Activated CD4-positive, alpha-beta T cell treated with anti-CD3 and anti-CD28 coated beads, Interleukin-2, amount 10 ng/mL, durations not matched to agents 24 days and 14 days (primary cell): ENCODE data around the gene DST. TPM values are rescaled to one million over a fixed set of nuclear protein-coding genes. Genes with fewer than 3 reads are reported as not detected.

ENCODE experiments used
- DNase-seq: peaks from one replicate; pipeline ENCODE4 v3.0.0; 2022
- H3K27ac Mint-ChIP-seq: one replicate; pipeline ENCODE4 v1.8.0; 2022; ENCODE audit warnings: mild to moderate bottlenecking, mixed read lengths
- H3K27me3 Mint-ChIP-seq: one replicate; pipeline ENCODE4 v1.8.0; 2022; ENCODE audit warnings: mixed read lengths
- H3K36me3 Mint-ChIP-seq: one replicate; pipeline ENCODE4 v1.8.0; 2022; ENCODE audit warnings: low read depth, mild to moderate bottlenecking, mixed read lengths
- H3K4me1 Mint-ChIP-seq: one replicate; pipeline ENCODE4 v1.8.0; 2021; ENCODE audit warnings: mixed read lengths
- H3K4me3 Mint-ChIP-seq: one replicate; pipeline ENCODE4 v1.8.0; 2022; ENCODE audit warnings: mild to moderate bottlenecking, moderate library complexity, mixed read lengths
- H3K9me3 Mint-ChIP-seq: one replicate; pipeline ENCODE4 v1.8.0; 2021; ENCODE audit warnings: mixed read lengths
- intact Hi-C: fragments of 100-400 bp; cut with micrococcal nuclease; formaldehyde crosslinking; loops from one replicate; pipeline ENCODE4 v1.15.1; 2023
- total RNA-seq: library from RNA; stranded (reverse); gene quantifications from 2 replicates; pipeline ENCODE4 v1.2.3, GENCODE V29; 2022

DST gene
- total RNA-seq, 1 donor from 2014 or later = 8.0 TPM

DNA sequence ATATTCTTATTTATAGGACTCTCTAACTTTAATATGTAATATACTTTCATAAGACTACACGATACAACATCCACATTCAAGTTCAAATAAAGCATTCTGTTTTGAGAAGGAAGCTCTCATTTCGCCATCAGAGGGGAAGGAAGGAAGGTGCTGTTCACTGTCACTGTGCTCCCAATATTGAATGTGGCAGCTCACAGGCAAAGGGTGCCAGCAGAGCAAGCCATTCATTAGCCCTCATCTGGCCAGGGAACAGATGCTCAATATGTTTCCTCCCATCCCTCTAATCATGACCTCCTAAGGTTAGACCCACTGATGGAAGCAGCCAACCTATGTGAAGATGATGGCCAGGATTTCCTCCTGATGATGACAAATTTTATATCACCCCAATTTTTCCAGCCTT, 154.4 kb downstream of the DST start:
- intact Hi-C loops = no loop called here
- Mint-ChIP-seq H3K27me3 (no peaks in the 10 kb centered on the region), H3K4me3 (no peak overlapping the region), H3K36me3 (no peaks in the 10 kb centered on the region), H3K27ac (no peak overlapping the region), H3K4me1 (no peaks in the 10 kb centered on the region), H3K9me3 (no peaks in the 10 kb centered on the region)
- no peak for DNase-seq

- Mint-ChIP-seq H3K36me3 (no peaks in the 10 kb centered on the region), H3K4me3 (no peak overlapping the region), H3K4me1 (no peaks in the 10 kb centered on the region), H3K27me3 (no peaks in the 10 kb centered on the region), H3K27ac (no peak overlapping the region), H3K9me3 (no peaks in the 10 kb centered on the region)
- no peak for DNase-seq
- intact Hi-C loops = no loop called here
Measured at GRCh38 chr6:56486681-56487080, 156.0 kb downstream of the DST start.

DNA sequence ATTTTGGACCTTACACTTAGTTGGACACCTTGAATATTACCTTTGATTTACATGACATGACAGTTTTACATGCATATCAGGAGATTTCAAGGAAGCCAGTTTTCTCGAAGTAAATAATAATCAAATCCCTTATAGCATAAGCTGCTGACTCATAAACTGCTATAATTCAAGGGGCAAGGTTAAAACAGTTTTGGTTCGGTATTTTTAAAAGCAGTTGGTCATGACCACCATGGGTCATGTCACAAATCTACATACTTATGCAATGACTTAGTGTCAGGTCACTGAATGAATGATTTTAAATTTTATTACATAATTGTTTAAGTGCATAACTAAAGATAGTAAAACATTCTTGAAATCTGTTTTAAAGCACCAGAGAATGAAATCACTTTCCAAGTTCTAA, 158.0 kb downstream of the DST start:
- Mint-ChIP-seq H3K4me1 (no peaks in the 10 kb centered on the region), H3K4me3 (no peak overlapping the region), H3K36me3 (no peaks in the 10 kb centered on the region), H3K27me3 (no peaks in the 10 kb centered on the region), H3K27ac (no peak overlapping the region), H3K9me3 (no peaks in the 10 kb centered on the region)
- no peak for DNase-seq
- intact Hi-C loops = no loop called here

DNA sequence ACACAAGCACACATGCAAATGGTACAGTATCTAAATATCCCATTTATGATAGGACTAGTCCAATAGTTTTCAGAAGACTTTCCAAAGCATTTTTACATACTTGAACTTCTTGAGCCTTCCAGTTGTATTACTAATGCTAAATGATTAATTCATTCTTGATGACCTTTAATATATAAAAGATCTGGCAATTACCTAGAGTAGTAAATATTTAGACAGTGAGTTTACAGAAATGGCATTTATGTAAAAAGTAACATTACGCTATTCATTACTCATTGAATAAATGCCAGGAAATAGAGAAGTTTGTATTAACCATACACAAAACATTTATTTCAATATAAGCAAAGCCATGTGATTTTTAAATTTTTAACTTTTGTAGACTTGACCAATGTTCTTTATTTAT, 158.8 kb downstream of the DST start:
- no peaks in the 10 kb centered on the region for H3K36me3 Mint-ChIP-seq
- intact Hi-C loops = no loop called here
- H3K9me3 Mint-ChIP-seq = no peaks in the 10 kb centered on the region
- H3K4me1 Mint-ChIP-seq = no peaks in the 10 kb centered on the region
- no peaks in the 10 kb centered on the region for H3K27me3 Mint-ChIP-seq
- no peak overlapping the region for H3K4me3 Mint-ChIP-seq
- H3K27ac Mint-ChIP-seq = no peak overlapping the region
- DNase-seq = no peak

- no peak overlapping the region for H3K27ac Mint-ChIP-seq
- no peaks in the 10 kb centered on the region for H3K9me3 Mint-ChIP-seq
- no peak for DNase-seq
- intact Hi-C loops = no loop called here
- H3K4me3 Mint-ChIP-seq = no peak overlapping the region
- H3K36me3 Mint-ChIP-seq = no peaks in the 10 kb centered on the region
- no peaks in the 10 kb centered on the region for H3K27me3 Mint-ChIP-seq
- no peaks in the 10 kb centered on the region for H3K4me1 Mint-ChIP-seq
Measured at GRCh38 chr6:56482525-56482924, 160.2 kb downstream of the DST start.

DNA sequence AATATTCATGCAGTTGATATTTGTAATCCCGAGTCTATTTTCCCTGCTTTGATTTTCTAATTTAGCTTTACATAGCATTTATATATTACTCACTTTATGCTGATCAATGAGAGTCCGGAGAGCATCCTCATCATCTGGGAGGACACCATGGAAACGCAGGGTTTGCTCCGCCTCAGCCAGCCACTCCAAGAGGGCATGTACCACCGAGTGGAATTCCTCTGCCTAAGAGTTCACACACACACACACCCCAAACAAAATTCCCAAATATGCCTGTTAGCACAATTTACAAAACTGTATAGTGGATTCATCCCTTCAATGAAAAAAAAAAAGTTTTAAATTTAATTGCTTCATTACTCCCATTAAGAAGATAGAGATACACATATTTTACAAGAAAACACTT, 160.7 kb downstream of the DST start:
- Mint-ChIP-seq H3K27ac (no peak overlapping the region), H3K4me1 (no peaks in the 10 kb centered on the region), H3K27me3 (no peaks in the 10 kb centered on the region), H3K36me3 (no peaks in the 10 kb centered on the region), H3K4me3 (no peak overlapping the region), H3K9me3 (no peaks in the 10 kb centered on the region)
- DNase-seq = no peak
- intact Hi-C loops = no loop called here

DNA sequence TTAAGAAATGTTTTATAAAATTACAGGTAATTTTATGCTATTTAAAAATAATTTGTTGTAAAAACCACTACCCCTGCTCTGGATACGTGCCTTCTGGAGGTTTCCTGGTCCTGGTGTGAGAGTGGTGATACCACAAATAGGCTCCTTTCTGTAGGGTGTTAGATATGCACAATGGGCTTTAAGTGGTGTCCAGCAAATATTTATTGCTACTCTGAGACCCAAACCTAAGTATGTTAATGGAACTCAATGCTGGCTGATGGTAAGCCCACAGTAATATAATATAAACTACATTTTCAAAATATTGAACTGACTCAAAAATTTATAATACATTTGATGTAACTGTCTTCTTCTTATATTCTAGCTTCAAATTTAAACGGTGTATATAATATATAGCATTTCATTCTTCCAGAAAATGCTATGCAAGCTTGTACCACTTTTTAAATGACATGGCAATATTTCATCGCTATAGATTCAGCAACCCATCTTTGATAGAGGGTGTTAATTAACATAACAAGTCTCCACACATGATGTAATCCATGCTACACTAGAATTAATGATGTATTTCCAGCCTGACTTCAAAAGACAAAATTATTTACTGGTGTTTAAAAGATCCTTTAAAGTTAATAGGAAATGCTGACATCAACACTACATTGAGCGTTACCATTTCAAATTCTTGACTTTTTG, 161.9 kb downstream of the DST start:
- intact Hi-C loops = no loop called here
- no peak for DNase-seq

DNA sequence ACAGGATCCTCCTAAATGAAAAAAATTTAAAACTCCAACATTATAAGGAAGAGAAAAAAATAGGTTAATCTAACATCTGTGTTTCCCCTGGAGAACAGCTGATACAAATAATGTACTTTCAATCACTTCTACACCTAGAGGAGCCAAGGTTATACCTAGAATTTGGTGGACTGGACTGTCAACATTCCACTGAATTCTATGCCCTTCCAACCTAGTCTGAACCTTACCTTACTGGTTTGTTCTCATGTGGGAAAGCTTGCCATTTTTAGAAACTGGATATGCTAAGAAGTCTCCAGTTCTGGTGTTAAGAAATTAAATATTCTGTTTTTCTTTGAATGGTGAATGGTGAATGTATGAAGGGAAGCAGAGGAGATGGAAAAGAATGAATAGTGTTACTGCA, 162.4 kb downstream of the DST start:
- Mint-ChIP-seq H3K27me3 (no peaks in the 10 kb centered on the region), H3K27ac (no peak overlapping the region), H3K9me3 (no peaks in the 10 kb centered on the region), H3K4me3 (no peak overlapping the region), H3K4me1 (no peaks in the 10 kb centered on the region), H3K36me3 (no peaks in the 10 kb centered on the region)
- intact Hi-C loops = no loop called here
- no peak for DNase-seq

More for the DNA sequence above, 161.9 kb downstream of the DST start:
- Mint-ChIP-seq H3K4me1 (no peaks in the 10 kb centered on the region), H3K9me3 (no peaks in the 10 kb centered on the region), H3K36me3 (no peaks in the 10 kb centered on the region), H3K27ac (no peak overlapping the region), H3K4me3 (no peak overlapping the region), H3K27me3 (no peaks in the 10 kb centered on the region)

DNA sequence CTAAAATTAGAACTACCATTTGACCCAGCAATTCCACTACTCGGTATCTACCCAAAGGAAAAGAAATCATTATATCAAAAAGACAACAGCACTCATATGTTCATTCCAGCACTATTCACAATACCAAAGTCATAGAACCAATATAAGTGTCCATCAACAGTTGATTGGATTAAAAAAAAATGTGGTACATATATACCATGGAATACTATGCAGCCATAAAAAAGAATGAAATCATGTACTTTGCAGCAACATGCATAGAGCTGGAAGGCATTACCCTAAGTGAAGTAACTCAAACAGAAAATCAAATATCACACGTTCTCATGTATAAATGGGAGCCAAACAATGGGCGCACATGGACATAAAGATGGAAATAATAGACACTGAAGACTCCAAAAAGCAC, 163.3 kb downstream of the DST start:
- intact Hi-C loops = loop anchor here (10.0 kb wide), 1 partner anchor 95 kb away; no protein-coding TSS in a partner anchor
- Mint-ChIP-seq H3K4me3 (no peak overlapping the region), H3K27me3 (no peaks in the 10 kb centered on the region), H3K4me1 (no peaks in the 10 kb centered on the region), H3K36me3 (no peaks in the 10 kb centered on the region), H3K9me3 (no peaks in the 10 kb centered on the region), H3K27ac (no peak overlapping the region)
- DNase-seq = no peak

DNA sequence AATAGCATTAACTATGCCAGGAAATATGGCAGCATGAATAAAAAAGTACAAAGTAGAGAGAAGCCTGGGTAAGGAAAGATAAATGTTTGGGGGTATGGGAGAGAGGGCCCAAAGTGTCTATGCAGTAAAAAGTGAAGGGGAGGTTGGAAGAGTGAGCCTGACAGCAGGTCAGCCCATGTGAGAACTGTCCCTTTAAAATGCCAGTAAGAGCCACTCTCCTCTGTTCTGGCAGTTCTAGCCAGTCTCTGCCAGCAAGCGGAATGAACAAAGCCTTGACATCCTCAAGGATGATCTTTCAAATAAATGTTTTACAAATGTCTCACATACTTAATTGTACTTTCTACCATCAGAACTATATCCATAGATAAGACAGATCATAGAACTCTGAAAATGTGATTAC, 164.5 kb downstream of the DST start:
- no peak for DNase-seq
- H3K27me3 Mint-ChIP-seq = no peaks in the 10 kb centered on the region
- no peak overlapping the region for H3K27ac Mint-ChIP-seq
- intact Hi-C loops = loop anchor here (10.0 kb wide), 1 partner anchor 97 kb away; no protein-coding TSS in a partner anchor
- H3K36me3 Mint-ChIP-seq = no peaks in the 10 kb centered on the region
- no peaks in the 10 kb centered on the region for H3K9me3 Mint-ChIP-seq
- no peak overlapping the region for H3K4me3 Mint-ChIP-seq
- no peaks in the 10 kb centered on the region for H3K4me1 Mint-ChIP-seq

DNA sequence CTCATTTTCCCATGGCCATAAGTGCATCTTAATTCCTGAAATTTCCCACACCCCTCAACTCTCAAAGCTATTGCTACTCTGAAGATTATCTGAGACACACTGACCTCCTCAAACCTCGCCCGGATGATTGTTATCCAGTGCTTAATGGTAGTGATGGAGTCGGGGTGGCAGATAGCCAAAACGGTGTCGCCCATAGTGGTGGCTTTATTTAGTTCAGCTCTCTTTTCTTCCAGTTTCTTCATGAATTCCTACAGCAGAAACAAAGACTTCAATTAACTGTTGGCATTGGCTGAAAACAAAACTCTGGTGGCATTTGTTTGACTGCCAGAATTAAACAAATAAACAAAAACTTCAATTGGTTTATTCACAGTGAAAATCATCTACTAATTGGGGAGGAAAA, 165.4 kb downstream of the DST start:
- H3K36me3 Mint-ChIP-seq = no peaks in the 10 kb centered on the region
- H3K27ac Mint-ChIP-seq = no peak overlapping the region
- intact Hi-C loops = loop anchor here (10.0 kb wide), 1 partner anchor 98 kb away; no protein-coding TSS in a partner anchor

DNA sequence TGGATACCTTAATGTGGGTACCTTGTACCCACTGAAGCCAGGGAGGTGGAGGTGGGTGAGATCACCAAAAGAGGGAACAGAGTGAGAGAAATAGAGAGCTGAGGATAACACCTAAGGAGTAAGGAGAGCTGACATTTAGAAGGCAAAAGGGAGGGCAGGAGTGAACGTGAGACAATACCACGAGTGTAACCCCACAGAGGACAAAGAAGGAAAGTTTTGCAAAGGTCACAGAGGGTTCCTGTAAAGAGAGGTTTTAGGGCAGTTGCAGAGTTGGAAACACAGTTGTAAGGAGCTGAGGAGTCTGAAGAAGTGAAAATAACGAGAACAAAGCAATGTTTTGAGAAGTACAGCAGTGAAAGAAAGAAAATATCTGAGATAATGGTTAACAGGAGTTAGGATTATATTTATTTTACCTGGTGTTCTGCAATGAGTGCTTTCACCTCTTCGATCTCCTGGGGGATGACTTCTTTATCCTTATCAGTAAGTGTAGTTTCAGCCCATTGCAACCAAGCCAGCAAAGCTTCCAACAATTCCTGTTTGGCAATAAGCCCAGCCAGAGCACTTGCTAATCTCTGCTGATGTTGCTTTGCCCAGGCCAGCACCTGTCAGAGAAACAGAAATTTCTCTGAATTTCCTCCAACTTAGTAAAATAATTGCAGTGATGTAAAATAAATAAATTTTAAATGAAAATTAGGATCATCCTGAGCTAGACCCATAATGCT, 166.8 kb downstream of the DST start:
- H3K27ac Mint-ChIP-seq = no peak overlapping the region
- no peaks in the 10 kb centered on the region for H3K36me3 Mint-ChIP-seq
- no peak for DNase-seq
- no peaks in the 10 kb centered on the region for H3K9me3 Mint-ChIP-seq
- no peak overlapping the region for H3K4me3 Mint-ChIP-seq
- intact Hi-C loops = loop anchor here (10.0 kb wide), 1 partner anchor 99 kb away; no protein-coding TSS in a partner anchor
- H3K27me3 Mint-ChIP-seq = no peaks in the 10 kb centered on the region
- H3K4me1 Mint-ChIP-seq = no peaks in the 10 kb centered on the region

More for the DNA sequence above, 165.4 kb downstream of the DST start:
- no peaks in the 10 kb centered on the region for H3K27me3 Mint-ChIP-seq
- DNase-seq = no peak
- H3K4me1 Mint-ChIP-seq = no peaks in the 10 kb centered on the region
- H3K9me3 Mint-ChIP-seq = no peaks in the 10 kb centered on the region
- H3K4me3 Mint-ChIP-seq = no peak overlapping the region

GRCh38 chr6:56474532-56474931, 168.2 kb downstream of the DST start:
- no peaks in the 10 kb centered on the region for H3K4me1 Mint-ChIP-seq
- no peak overlapping the region for H3K27ac Mint-ChIP-seq
- intact Hi-C loops = loop anchor here (10.0 kb wide), 1 partner anchor 100 kb away; no protein-coding TSS in a partner anchor

GRCh38 chr6:56463443-56463842, 179.2 kb downstream of the DST start:
- H3K27me3 Mint-ChIP-seq = no peaks in the 10 kb centered on the region
- no peak overlapping the region for H3K27ac Mint-ChIP-seq

More at GRCh38 chr6:56474532-56474931, 168.2 kb downstream of the DST start:
- no peaks in the 10 kb centered on the region for H3K27me3 Mint-ChIP-seq
- H3K9me3 Mint-ChIP-seq = no peaks in the 10 kb centered on the region
- no peak overlapping the region for H3K4me3 Mint-ChIP-seq
- H3K36me3 Mint-ChIP-seq = no peaks in the 10 kb centered on the region
- no peak for DNase-seq

More at GRCh38 chr6:56463443-56463842, 179.2 kb downstream of the DST start:
- Mint-ChIP-seq H3K4me3 (no peak overlapping the region), H3K4me1 (no peaks in the 10 kb centered on the region), H3K9me3 (no peaks in the 10 kb centered on the region), H3K36me3 (no peaks in the 10 kb centered on the region)
- no peak for DNase-seq
- intact Hi-C loops = no loop called here
